ENCODE data around the gene PNLIPRP3. TPM values are rescaled to one million over a fixed set of nuclear protein-coding genes. Genes with fewer than 3 reads are reported as not detected.

PNLIPRP3 gene
- total RNA-seq, 1 donor from 2014 or later: not detected

DNA sequence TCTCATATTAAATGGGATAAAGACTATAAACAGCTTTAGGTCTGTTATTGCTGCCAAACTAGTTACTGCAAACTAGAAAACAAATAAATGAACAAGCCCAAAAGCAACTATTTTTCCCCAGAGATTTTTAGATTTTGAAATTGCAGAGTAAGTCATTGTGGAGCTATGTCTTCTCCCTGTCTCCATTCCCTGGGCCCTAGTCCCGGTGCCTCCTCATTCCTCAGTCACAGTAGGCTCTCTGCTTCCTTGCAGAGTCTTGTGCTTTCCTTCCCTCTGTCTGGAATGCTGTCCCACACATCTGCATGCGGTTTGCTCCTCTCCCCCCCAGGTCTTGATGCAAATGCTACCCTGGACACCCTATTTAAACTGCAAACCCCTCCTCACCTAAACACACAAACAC, 4.0 kb downstream of the PNLIPRP3 start:
- Histone ChIP-seq H3K4me1 (no peaks in the 10 kb centered on the region), H4K20me1 (ENCODE audit: low read depth) (no peaks in the 10 kb centered on the region), H3K9me3 (ENCODE audit: low read depth) (no peaks in the 10 kb centered on the region), H3F3A (ENCODE audit: low read depth) (no peaks in the 10 kb centered on the region), H3K9ac (no peak overlapping the region), H2AFZ (replicated peaks) (no peak overlapping the region), H3K27ac (no peak overlapping the region), H3K4me2 (no peak overlapping the region), H3K36me3 (no peaks in the 10 kb centered on the region), H3K4me3 (no peak overlapping the region), H3K27me3 (no peaks in the 10 kb centered on the region), H3K79me2 (ENCODE audit: low read depth) (no peaks in the 10 kb centered on the region)
- Mint-ChIP-seq H3K27ac (no peak overlapping the region), H3K4me3 (no peak overlapping the region), H3K9me3 (no peaks in the 10 kb centered on the region), H3K36me3 (no peaks in the 10 kb centered on the region), H3K4me1 (no peaks in the 10 kb centered on the region), H3K27me3 (ENCODE audit: insufficient read depth, low read depth) (no peaks in the 10 kb centered on the region)
- TF ChIP-seq EZH2phosphoT487 (IDR thresholded peaks at IDR 0.05): no peak
- TF ChIP-seq EZH2 (IDR thresholded peaks at IDR 0.05): no peak
- TF ChIP-seq, protein P1, sequence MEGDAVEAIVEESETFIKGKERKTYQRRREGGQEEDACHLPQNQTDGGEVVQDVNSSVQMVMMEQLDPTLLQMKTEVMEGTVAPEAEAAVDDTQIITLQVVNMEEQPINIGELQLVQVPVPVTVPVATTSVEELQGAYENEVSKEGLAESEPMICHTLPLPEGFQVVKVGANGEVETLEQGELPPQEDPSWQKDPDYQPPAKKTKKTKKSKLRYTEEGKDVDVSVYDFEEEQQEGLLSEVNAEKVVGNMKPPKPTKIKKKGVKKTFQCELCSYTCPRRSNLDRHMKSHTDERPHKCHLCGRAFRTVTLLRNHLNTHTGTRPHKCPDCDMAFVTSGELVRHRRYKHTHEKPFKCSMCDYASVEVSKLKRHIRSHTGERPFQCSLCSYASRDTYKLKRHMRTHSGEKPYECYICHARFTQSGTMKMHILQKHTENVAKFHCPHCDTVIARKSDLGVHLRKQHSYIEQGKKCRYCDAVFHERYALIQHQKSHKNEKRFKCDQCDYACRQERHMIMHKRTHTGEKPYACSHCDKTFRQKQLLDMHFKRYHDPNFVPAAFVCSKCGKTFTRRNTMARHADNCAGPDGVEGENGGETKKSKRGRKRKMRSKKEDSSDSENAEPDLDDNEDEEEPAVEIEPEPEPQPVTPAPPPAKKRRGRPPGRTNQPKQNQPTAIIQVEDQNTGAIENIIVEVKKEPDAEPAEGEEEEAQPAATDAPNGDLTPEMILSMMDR (IDR thresholded peaks at IDR 0.05): no peak
- DNase-seq (ENCODE audit: low spot score): no peak

DNA sequence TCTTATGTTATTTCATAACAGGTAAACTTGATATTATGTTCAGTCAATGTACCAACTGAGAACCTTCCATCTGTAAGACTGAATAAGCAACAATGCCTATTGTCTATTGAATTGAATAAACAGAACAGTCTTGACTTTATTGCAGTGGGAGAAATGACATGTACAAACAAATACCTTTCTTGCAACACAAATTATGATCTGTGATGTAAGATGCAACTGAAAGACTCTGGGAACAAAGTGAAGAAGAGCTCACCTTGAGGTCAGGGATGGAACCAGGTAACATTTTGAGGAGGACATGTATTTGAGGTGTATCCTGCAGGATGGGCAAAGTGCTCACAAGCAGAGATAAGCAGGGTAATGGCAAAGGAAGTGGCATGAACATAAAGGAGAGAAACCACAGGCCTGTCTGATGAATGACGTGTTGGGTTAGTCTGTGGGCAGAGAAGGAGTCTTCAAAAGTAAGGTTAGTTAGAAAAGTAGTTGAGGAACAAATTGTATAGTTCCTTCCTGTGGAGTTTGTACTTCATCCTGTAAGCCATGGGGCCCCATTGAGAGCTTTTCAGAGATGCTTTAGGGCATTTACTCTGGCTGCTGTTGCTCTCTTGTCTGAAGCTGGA, 9.5 kb downstream of the PNLIPRP3 start:
- H3K27me3 Mint-ChIP-seq (ENCODE audit: insufficient read depth, low read depth): no peaks in the 10 kb centered on the region
- no peak overlapping the region for H3K27ac Mint-ChIP-seq
- Histone ChIP-seq H3F3A (ENCODE audit: low read depth) (no peaks in the 10 kb centered on the region), H3K36me3 (no peaks in the 10 kb centered on the region), H3K4me1 (no peaks in the 10 kb centered on the region), H2AFZ (replicated peaks) (no peak overlapping the region), H3K27me3 (no peaks in the 10 kb centered on the region), H3K79me2 (ENCODE audit: low read depth) (no peaks in the 10 kb centered on the region), H3K4me3 (no peak overlapping the region), H3K9ac (no peak overlapping the region), H3K9me3 (ENCODE audit: low read depth) (no peaks in the 10 kb centered on the region), H3K4me2 (no peak overlapping the region), H4K20me1 (ENCODE audit: low read depth) (no peaks in the 10 kb centered on the region), H3K27ac (no peak overlapping the region)
- no peak overlapping the region for H3K4me3 Mint-ChIP-seq
- no peak for TF ChIP-seq EZH2phosphoT487 (IDR thresholded peaks at IDR 0.05)
- no peak for TF ChIP-seq EZH2 (IDR thresholded peaks at IDR 0.05)
- TF ChIP-seq, protein P1 (IDR thresholded peaks at IDR 0.05): no peak
- no peaks in the 10 kb centered on the region for H3K4me1 Mint-ChIP-seq
- H3K9me3 Mint-ChIP-seq: no peaks in the 10 kb centered on the region
- DNase-seq (ENCODE audit: low spot score): no peak
- H3K36me3 Mint-ChIP-seq: no peaks in the 10 kb centered on the region

GRCh38 chr10:116440330-116441030, 12.8 kb downstream of the PNLIPRP3 start:
- no peaks in the 10 kb centered on the region for H4K20me1 ChIP-seq (ENCODE audit: low read depth)
- Mint-ChIP-seq H3K27me3 (ENCODE audit: insufficient read depth, low read depth) (peaks cover 3% of the 10 kb centered on the region), H3K9me3 (no peaks in the 10 kb centered on the region), H3K4me1 (no peaks in the 10 kb centered on the region), H3K36me3 (no peaks in the 10 kb centered on the region), H3K27ac (no peak overlapping the region), H3K4me3 (no peak overlapping the region)
- H3F3A ChIP-seq (ENCODE audit: low read depth): no peaks in the 10 kb centered on the region
- H3K9me3 ChIP-seq (ENCODE audit: low read depth): no peaks in the 10 kb centered on the region
- no peak overlapping the region for H3K4me3 ChIP-seq
- no peak overlapping the region for H3K4me2 ChIP-seq
- no peak overlapping the region for H3K27ac ChIP-seq
- H3K27me3 ChIP-seq: no peaks in the 10 kb centered on the region
- H3K36me3 ChIP-seq: no peaks in the 10 kb centered on the region
- no peak for DNase-seq (ENCODE audit: low spot score)
- no peak overlapping the region for H2AFZ ChIP-seq (replicated peaks)
- H3K4me1 ChIP-seq: no peaks in the 10 kb centered on the region
- no peaks in the 10 kb centered on the region for H3K79me2 ChIP-seq (ENCODE audit: low read depth)
- H3K9ac ChIP-seq: no peak overlapping the region
- TF ChIP-seq EZH2phosphoT487 (IDR thresholded peaks at IDR 0.05) (no peak), EZH2 (IDR thresholded peaks at IDR 0.05) (no peak)
- TF ChIP-seq, protein P1 (IDR thresholded peaks at IDR 0.05): no peak
